GM18498 (cell line): ENCODE results near the gene ZNF730.
"Not testable (repeated sequence)": the region's sequence is repeated elsewhere in the genome, so short reads cannot be mapped to it uniquely, and the experiment has no call there.

Experiments used
- ATAC-seq: cut with Tn5 transposase; IDR thresholded peaks from one replicate; pipeline ENCODE4 v1.9.1; 2021; ENCODE audit warnings: mild to moderate bottlenecking, moderate library complexity; ENCODE audit not compliant: unreplicated experiment

Gene ZNF730

DNA sequence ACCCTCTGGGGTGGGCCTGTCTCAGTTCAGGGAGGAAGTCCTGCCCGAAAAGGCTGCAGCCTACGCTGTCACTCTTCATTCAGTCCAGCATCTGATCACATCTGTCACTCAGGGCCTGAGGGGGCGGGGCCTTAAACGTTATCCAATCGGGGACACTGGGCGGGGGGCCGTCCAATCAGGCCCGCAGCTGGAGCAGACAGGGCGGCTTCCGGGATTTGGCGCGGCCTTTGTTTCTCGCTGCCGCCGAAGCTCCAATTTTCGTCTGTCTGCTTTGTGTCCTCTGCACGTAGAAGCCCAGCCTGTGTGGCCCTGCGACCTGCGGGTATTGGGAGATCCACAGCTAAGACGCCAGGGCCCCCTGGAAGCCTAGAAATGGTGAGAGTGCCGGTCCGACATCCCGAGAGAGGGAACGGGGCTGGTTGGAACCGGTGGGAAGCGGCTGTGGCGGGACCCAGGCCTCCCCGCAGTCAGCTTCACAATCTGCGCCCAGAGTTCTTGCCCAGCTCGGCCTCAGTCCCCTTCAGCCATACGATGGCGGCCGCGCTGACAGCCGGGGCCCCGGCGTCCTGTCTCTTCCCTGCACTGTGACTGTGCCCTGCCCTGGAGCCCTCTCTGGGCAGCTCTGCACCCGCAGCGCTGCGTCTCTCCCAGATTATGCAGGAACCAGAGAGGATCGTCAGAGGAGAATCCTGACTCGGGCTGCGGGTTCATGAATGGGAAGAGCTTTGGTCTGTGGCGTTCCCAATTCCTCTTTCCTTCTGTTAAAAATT lies at the start of gene ZNF730:
Gene ZNF730, plus strand, starts transcription at position 224 of the 770 bp plus-strand sequence. Its CDS starts 149 bp downstream, at position 373.
- peak; percentile 73 for ATAC-seq

DNA sequence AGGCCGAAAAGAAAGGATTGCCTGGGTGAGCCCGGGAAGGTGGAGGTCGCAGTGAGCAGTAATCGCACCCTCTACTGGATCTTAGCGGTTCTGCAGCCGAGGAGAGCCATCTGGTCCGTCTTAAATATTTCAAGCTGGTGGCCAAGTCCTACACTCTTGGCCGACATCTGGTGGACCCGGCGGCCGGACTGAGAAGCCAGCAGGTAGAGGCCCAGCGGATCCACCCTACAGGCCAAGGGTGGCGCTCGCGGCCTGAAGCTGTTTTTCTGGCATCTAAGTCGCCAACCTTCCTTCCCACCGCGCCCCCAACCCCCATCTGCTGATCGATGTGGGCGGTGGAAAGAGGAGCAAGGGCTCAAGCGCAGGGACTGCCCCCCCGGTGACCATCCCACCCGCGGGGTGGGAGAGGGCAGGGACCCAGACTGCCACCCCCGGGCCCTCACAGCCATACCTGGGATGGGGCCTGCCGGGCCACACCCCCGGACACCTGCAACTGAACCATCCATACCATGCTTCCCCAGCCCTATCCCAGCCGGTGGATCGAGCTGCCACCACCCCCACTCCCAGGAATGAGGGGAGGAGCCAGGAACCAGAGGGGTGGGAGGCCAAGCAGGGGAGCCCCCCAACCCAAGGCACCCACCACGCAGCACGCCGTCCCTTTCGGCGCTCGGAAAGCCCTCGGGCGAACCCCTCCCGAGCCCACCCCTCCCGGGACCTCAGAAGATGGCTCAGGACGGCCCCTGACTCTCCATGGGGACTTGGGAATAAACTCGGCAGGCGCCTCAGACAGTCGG lies 46.3 kb upstream of the ZNF730 start:
- no peak for ATAC-seq

- no peak for ATAC-seq
Measured at GRCh38 chr19:23071147-23071511, 45.7 kb upstream of the ZNF730 start.

DNA sequence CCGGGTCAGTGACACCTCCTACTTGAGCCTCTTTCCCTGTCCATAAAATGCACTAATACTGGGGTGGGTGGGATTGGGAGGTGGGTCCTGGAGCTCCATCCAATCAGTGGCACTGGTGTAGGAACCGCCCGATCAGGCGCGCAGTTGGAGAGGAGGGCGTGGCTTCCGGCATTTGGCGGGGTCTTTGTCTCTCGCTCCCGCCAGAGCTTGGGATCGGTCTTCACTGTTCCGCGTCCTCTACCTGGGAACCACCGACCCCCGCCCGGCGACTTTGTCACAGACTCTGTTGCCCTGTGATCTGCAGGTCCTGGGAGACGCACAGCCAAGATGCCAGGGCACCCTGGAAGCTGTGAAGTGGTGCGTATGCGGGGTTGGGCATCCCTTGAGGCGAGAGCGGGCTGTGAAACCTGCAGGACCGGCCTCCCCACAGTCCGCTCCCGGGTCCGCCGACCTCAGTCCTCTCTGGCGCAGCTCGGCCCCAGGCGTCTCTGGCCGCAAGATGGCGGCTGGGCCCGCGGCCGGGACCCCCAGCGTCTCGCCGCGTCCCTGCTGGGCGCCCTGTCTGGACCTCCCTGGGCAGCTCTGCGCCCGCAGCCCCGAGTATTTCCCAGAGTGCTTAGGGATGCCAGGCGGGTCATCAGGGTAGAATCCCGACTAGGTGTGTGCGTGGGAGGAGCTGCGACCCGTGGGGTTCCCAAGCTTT lies 41.6 kb upstream of the ZNF730 start:
- ATAC-seq = no peak

DNA sequence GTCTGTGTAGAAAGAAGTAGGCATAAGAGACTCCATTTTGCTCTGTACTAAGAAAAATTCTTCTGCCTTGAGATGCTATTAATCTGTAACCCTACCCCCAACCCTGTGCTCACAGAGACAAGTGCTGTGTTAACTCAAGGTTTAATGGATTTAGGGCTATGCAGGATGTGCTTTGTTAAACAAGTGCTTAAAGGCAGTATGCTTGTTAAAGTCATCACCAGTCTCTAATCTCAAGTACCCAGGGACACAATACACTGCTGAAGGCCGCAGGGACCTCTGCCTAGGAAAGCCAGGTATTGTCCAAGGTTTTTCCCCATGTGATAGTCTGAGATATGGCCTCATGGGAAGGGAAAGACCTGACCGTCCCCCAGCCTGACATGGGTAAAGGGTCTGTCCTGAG lies 39.0 kb upstream of the ZNF730 start:
- ATAC-seq = not testable (repeated sequence)

DNA sequence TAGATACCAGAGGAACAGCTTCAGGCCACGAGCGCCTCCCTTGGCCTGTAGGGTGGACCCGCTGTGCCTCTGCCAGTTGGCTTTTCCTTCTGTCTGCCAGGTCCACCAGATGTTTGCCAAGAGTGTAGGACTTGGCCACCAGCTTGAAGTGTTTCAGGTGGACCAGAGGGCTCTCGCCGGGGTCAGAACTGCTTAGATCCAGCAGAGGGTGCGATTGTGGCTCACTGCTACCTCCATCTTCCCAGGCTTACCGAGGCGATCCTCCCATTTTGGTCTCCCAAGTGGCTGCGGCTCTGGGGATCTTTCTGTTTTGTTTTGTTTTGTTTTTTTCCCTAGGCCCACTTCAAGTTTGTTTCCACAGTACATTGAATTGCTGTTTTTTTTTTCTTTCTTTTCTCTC lies 23.0 kb upstream of the ZNF730 start:
- no peak for ATAC-seq

- no peak for ATAC-seq
Measured at GRCh38 chr19:23095418-23095817, 21.4 kb upstream of the ZNF730 start.

GRCh38 chr19:23098286-23098685 lies 18.5 kb upstream of the ZNF730 start:
- ATAC-seq = no peak

DNA sequence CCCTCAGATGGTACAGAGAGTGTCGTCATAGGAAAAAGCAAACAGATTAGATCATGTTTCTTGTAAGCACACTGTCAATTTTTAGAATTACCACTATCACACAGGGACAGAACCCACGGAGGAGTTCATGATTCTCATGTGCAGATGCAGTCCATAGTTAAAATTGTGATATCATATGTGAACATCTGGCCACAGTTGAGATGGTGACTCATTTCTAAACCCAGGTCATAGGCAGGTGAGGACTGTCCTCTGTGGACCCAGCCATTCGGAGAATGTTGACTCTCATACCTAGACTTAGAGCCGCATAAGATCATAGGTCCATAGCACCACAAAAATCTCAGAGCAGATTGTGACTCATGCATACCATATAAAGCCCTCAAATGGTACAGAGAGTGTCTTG lies 17.8 kb upstream of the ZNF730 start:
- ATAC-seq = no peak

DNA sequence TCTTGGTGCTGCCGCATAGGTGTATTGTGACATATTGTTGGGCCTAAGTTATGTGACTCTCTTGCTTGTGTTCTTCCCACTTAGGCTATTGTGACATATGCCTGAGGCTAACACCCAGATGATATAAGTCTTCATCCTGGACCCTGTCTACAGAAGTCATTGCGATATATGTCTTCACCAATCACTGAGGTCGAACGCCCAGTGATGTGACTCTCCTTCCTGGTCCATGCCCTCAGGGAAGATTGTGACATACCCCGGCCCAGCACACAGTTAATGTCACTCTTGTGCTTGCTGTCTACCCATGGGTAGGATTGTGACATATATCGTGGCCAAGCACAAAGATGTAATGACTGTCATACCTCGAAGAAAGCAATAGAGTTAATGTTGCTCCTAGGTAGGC lies 16.9 kb upstream of the ZNF730 start:
- ATAC-seq = no peak

DNA sequence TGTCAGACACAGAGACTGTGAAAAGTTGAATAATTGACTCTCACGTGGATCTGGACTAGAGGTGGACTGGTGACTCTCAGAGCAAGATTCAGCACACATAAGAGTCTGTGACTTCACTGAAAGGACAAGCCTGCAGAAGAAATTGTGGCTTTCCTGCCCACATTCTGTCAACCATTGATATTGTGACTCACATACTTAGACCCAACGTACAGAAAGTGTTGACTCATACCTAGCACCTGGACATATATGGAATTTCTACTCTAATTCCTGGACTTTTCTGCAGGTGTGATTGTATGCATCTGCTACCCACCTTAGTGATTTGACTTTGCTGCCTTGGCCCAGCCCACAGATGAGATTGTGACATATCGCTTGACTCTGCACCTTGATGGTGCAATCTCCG lies 15.6 kb upstream of the ZNF730 start:
- ATAC-seq = no peak

- no peak for ATAC-seq
Measured at GRCh38 chr19:23118400-23118799, 1.6 kb downstream of the ZNF730 start.

GRCh38 chr19:23134211-23134610 lies 17.4 kb downstream of the ZNF730 start:
- ATAC-seq = not testable (repeated sequence)

DNA sequence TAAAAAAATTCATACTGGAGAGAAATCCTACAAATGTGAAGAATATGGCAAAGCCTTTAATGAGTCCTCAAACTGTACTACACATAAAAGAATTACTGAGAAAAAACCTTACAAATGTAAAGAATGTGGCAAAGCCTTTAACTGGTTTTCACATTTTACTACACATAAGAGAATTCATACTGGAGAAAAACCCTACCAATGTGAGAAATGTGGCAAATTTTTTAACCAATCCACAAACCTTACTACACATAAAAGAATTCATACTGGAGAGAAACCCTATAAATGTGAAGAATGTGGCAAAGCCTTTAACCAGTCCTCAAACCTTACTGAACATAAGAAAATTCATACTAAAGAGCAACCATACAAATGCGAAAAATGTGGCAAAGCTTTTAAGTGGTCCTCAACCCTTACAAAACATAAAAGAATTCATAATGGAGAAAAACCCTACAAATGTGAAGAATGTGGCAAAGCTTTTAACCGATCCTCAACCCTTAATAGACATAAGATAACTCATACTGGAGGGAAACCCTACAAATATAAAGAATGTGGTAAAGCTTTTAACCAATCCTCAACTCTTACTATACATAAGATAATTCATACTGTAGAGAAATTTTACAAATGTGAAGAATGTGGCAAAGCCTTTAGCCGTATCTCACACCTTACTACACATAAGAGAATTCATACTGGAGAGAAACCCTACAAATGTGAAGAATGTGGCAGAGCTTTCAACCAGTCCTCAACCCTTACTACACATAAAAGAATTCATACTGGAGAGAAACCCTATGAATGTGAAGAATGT lies 29.0 kb downstream of the ZNF730 start:
- ATAC-seq = no peak

DNA sequence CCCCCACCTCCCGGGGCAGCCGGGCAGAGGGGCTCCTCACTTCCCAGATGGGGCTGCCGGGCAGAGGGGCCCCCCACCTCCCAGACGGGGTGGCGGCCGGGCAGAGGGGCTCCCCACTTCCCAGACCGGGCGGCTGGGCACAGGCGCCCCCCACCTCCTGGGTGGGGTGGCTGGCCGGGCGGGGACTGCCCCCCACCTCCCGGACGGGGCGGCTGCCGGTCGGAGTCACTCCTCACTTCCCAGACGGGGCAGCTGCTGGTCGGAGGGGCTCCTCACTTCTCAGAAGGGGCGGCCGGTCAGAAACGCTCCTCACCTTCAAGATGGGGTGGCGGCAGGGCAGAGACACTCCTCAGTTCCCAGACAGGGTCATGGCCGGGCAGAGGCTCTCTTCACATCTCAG lies 43.9 kb downstream of the ZNF730 start:
- no peak for ATAC-seq

- ATAC-seq = not testable (repeated sequence)
Measured at GRCh38 chr19:23168286-23168685, 51.5 kb downstream of the ZNF730 start.

- no peak for ATAC-seq
Measured at GRCh38 chr19:23183251-23183650, 66.4 kb downstream of the ZNF730 start.

DNA sequence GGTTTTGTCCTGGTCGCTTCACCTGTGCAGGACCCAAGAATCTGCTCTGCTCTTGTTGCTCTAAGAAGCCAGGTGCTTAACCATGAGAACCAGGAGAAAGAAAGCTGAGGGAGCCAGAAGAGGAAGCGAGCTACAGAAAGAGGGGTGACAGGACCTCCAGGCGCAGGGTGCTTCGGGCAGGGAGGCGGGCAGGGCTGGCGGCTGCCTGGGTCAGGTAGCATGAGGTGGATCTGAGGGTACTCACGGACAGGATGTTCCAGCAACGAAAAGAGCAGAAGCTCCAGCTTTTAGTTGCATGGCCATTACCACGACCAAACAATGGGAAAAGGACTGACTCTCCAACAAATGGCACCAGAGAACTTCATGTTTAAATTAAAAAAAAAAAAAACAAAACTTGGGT lies 73.5 kb downstream of the ZNF730 start:
- ATAC-seq = no peak
